Measurements from ENCODE around the gene KIF1A.

- no peak for TF ChIP-seq IRF1 (CRISPR knock-in tag; IDR thresholded peaks at IDR 0.05)
- no peak for TF ChIP-seq NFYB (CRISPR knock-in tag; conservative IDR thresholded peaks at IDR 0.05; ENCODE audit: low read depth)
- TF ChIP-seq CREB1 (CRISPR knock-in tag; IDR thresholded peaks at IDR 0.05) = no peak
- no peak for TF ChIP-seq ELF4 (CRISPR knock-in tag; IDR thresholded peaks at IDR 0.05; ENCODE audit: low read depth)
These were observed 727 bp downstream of the KIF1A start for GRCh38 chr2:240819126-240819857.
